IMR-90 (cell line): Measurements from ENCODE around the gene UNC5B. TPM values are rescaled to one million over a fixed set of nuclear protein-coding genes. Genes with fewer than 3 reads are reported as not detected.

ENCODE experiments used
- ATAC-seq: fragments of 200-7000 bp; cut with Tn5 transposase; 2 replicates; pipeline ENCODE4 v1.9.1; 2020; ENCODE audit warnings: low read depth, mild to moderate bottlenecking, moderate library complexity
- BruUV-seq: library from RNA; stranded (reverse); fragments of 400-500 nt; replicated peaks from 2 replicates; lab custom pipeline; 2021; lab: Mats Ljungman, UMichigan
- CTCF ChIA-PET: fragments of 300-600 bp; formaldehyde crosslinking; extraction: SDS; loops from one replicate; lab custom pipeline; 2021; ENCODE audit warnings: antibody characterized with exemption; lab: Yijun Ruan, JAX
- POLR2A ChIA-PET: fragments of 300-600 bp; sonication (Branson Sonifier 250); formaldehyde crosslinking; loops from one replicate; lab custom pipeline; 2022; ENCODE audit warnings: antibody characterized with exemption; ENCODE audit not compliant: unreplicated experiment; lab: Charles Lee
- DNase-seq: peaks from one replicate; pipeline ENCODE4 v3.0.0; 2013
- H2AFZ ChIP-seq: replicated peaks from 2 replicates; pipeline ENCODE3; 2013; ENCODE audit warnings: low read length, mild to moderate bottlenecking; ENCODE audit not compliant: poor library complexity
- H2AK5ac ChIP-seq: 2 replicates; pipeline ENCODE4 v1.6.1; 2013; ENCODE audit warnings: low read depth, low read length, inconsistent platforms
- H2AK9ac ChIP-seq: replicated peaks from 2 replicates; pipeline ENCODE3; 2013; ENCODE audit warnings: mild to moderate bottlenecking, low read depth, low read length, moderate library complexity; ENCODE audit not compliant: poor library complexity
- H2BK120ac ChIP-seq: 2 replicates; pipeline ENCODE4 v1.6.1; 2013; ENCODE audit warnings: low read depth, low read length, inconsistent platforms
- H2BK15ac ChIP-seq: 3 replicates; pipeline ENCODE4 v1.6.1; 2013; ENCODE audit warnings: low read depth, low read length, inconsistent platforms
- H2BK20ac ChIP-seq: 2 replicates; pipeline ENCODE4 v1.6.1; 2013; ENCODE audit warnings: low read depth, mild to moderate bottlenecking, inconsistent platforms, low read length, moderate library complexity
- H2BK5ac ChIP-seq: 2 replicates; pipeline ENCODE4 v1.6.1; 2013; ENCODE audit warnings: mild to moderate bottlenecking, low read depth, low read length, inconsistent platforms; ENCODE audit not compliant: poor library complexity, severe bottlenecking
- H3K14ac ChIP-seq: replicated peaks from 2 replicates; pipeline ENCODE4 v1.6.1; 2013; ENCODE audit warnings: low read depth, low read length, inconsistent platforms
- H3K18ac ChIP-seq: 2 replicates; pipeline ENCODE4 v1.6.1; 2013; ENCODE audit warnings: low read depth, low read length, control low read depth
- H3K23ac ChIP-seq: 2 replicates; pipeline ENCODE4 v1.6.1; 2013; ENCODE audit warnings: low read depth, low read length, inconsistent platforms
- H3K27ac ChIP-seq: 2 replicates; pipeline ENCODE4 v1.5.1; 2013; ENCODE audit warnings: mild to moderate bottlenecking, control low read depth, low read length; ENCODE audit not compliant: insufficient read depth
- H3K27me3 ChIP-seq: 2 replicates; pipeline ENCODE4 v1.6.1; 2013; ENCODE audit warnings: low read length; ENCODE audit not compliant: control insufficient read depth, insufficient read depth
- H3K36me3 ChIP-seq: 2 replicates; pipeline ENCODE4 v1.6.1; 2013; ENCODE audit warnings: low read length, mixed read lengths; ENCODE audit not compliant: control insufficient read depth, insufficient read depth
- H3K4ac ChIP-seq: 2 replicates; pipeline ENCODE4 v1.6.1; 2013; ENCODE audit warnings: low read depth, low read length, inconsistent platforms
- H3K4me1 ChIP-seq: 2 replicates; pipeline ENCODE4 v1.6.1; 2013; ENCODE audit warnings: low read length, mixed read lengths; ENCODE audit not compliant: control insufficient read depth, insufficient read depth
- H3K4me2 ChIP-seq: 2 replicates; pipeline ENCODE4 v1.6.1; 2013; ENCODE audit warnings: low read depth, mild to moderate bottlenecking, control low read depth, low read length, moderate library complexity
- H3K4me3 ChIP-seq: 2 replicates; pipeline ENCODE4 v1.5.1; 2013; ENCODE audit warnings: low read depth, mild to moderate bottlenecking, control low read depth, low read length, moderate library complexity; ENCODE audit not compliant: insufficient read depth
- H3K56ac ChIP-seq: 2 replicates; pipeline ENCODE4 v1.6.1; 2013; ENCODE audit warnings: low read length, inconsistent platforms; ENCODE audit not compliant: insufficient read depth; ENCODE audit errors: extremely low read depth
- H3K79me1 ChIP-seq, 2 experiments: 2 replicates each; pipeline ENCODE4 v1.6.1; 2013; ENCODE audit warnings: low read length in 2 of 2, inconsistent platforms in 1 of 2, low read depth in 1 of 2
- H3K9ac ChIP-seq: 2 replicates; pipeline ENCODE4 v1.6.1; 2013; ENCODE audit warnings: low read depth, low read length, control low read depth
- H3K9me1 ChIP-seq: 2 replicates; pipeline ENCODE4 v1.6.1; 2013; ENCODE audit warnings: low read length, inconsistent platforms; ENCODE audit not compliant: insufficient read depth
- H3K9me3 ChIP-seq: 2 replicates; pipeline ENCODE4 v1.6.1; 2013; ENCODE audit warnings: low read length; ENCODE audit not compliant: control insufficient read depth, insufficient read depth
- H4K20me1 ChIP-seq: 2 replicates; pipeline ENCODE4 v1.6.1; 2013; ENCODE audit warnings: low read length, inconsistent platforms; ENCODE audit not compliant: insufficient read depth
- H4K5ac ChIP-seq: 2 replicates; pipeline ENCODE4 v1.6.1; 2013; ENCODE audit warnings: mild to moderate bottlenecking, low read depth, low read length, control low read depth
- H4K8ac ChIP-seq, 2 experiments: 2 replicates each; pipeline ENCODE4 v1.6.1; 2013; ENCODE audit warnings: low read depth in 2 of 2, low read length in 2 of 2, control low read depth in 1 of 2, inconsistent platforms in 1 of 2
- H4K91ac ChIP-seq: 2 replicates; pipeline ENCODE4 v1.6.1; 2013; ENCODE audit warnings: low read depth, low read length, inconsistent platforms; ENCODE audit not compliant: insufficient read depth
- BHLHE40 ChIP-seq: fragments of 150-350 bp; IDR thresholded peaks from 2 replicates; pipeline ENCODE4 v1.6.1; 2016; ENCODE audit warnings: mild to moderate bottlenecking, low read depth, low read length
- CEBPB ChIP-seq: IDR thresholded peaks from 2 replicates; pipeline ENCODE4 v1.6.1; 2012; ENCODE audit warnings: low read depth, low read length, improper control_type of control experiment
- CHD1 ChIP-seq: IDR thresholded peaks from 2 replicates; pipeline ENCODE4 v1.6.1; 2012; ENCODE audit warnings: low read depth, low read length, improper control_type of control experiment
- FOS ChIP-seq: fragments of 150-350 bp; IDR thresholded peaks from 2 replicates; pipeline ENCODE4 v1.6.1; 2016; ENCODE audit warnings: low read depth, low read length
- MAFK ChIP-seq: IDR thresholded peaks from 2 replicates; pipeline ENCODE4 v1.6.1; 2012; ENCODE audit warnings: low read depth, low read length, improper control_type of control experiment
- MAZ ChIP-seq: IDR thresholded peaks from 2 replicates; pipeline ENCODE4 v1.6.1; 2012; ENCODE audit warnings: low read depth, mild to moderate bottlenecking, low read length, improper control_type of control experiment, moderate library complexity, borderline replicate concordance
- MXI1 ChIP-seq: IDR thresholded peaks from 2 replicates; pipeline ENCODE4 v1.6.1; 2012; ENCODE audit warnings: low read depth, mild to moderate bottlenecking, low read length, moderate library complexity, borderline replicate concordance
- NFE2L2 ChIP-seq: fragments of 150-350 bp; IDR thresholded peaks from 2 replicates; pipeline ENCODE4 v1.6.1; 2016; ENCODE audit warnings: low read depth, mild to moderate bottlenecking, low read length
- POLR2A ChIP-seq: IDR thresholded peaks from 2 replicates; pipeline ENCODE4 v1.6.1; 2012; ENCODE audit warnings: mild to moderate bottlenecking, low read depth, low read length
- RAD21 ChIP-seq: IDR thresholded peaks from 2 replicates; pipeline ENCODE4 v1.6.1; 2012; ENCODE audit warnings: low read length, improper control_type of control experiment
- RCOR1 ChIP-seq: IDR thresholded peaks from 2 replicates; pipeline ENCODE4 v1.6.1; 2012; ENCODE audit warnings: mild to moderate bottlenecking, low read length, improper control_type of control experiment; ENCODE audit not compliant: insufficient replicate concordance
- RFX5 ChIP-seq: IDR thresholded peaks from 2 replicates; pipeline ENCODE4 v1.8.0; 2012; ENCODE audit warnings: low read depth, mild to moderate bottlenecking, low read length, moderate library complexity
- SMC3 ChIP-seq: fragments of 150-350 bp; IDR thresholded peaks from 2 replicates; pipeline ENCODE4 v1.6.1; 2016; ENCODE audit warnings: low read depth, mild to moderate bottlenecking, antibody characterized with exemption, low read length, moderate library complexity
- WGBS, 2 experiments: methylation state at CpG; one replicate each; pipeline versions ENCODE4 v1.1.5 to v1.1.7; 2013; ENCODE audit warnings: missing lambda C conversion rate in 2 of 2; ENCODE audit not compliant: insufficient read length in 1 of 2; ENCODE audit errors: extremely low coverage in 2 of 2; 5-methylcytosine and 5-hydroxymethylcytosine counted together
- dilution Hi-C: fragments of 300-500 bp; cut with HindIII; formaldehyde crosslinking; loops from one replicate; pipeline ENCODE4 v1.14.3; 2018; ENCODE audit warnings: low sequenced_read_pairs; ENCODE audit not compliant: unreplicated experiment
- in situ Hi-C: fragments of 300-500 bp; cut with MboI; formaldehyde crosslinking; loops from 3 replicates; pipeline ENCODE4 v1.14.3; 2019; ENCODE audit warnings: low sequenced_read_pairs, inconsistent platforms, mixed read lengths
- intact Hi-C: fragments of 100-400 bp; cut with micrococcal nuclease; formaldehyde crosslinking; loops from 2 replicates; pipeline ENCODE4 v1.10.0; 2022
- polyA plus RNA-seq, 3 experiments: library from polyadenylated mRNA; depleted of rRNA; stranded (reverse); fragments of >200 nt; gene quantifications; 2 replicates each; pipeline ENCODE4 v1.2.3, GENCODE V29; 2012; ENCODE audit warnings: low replicate concordance in 1 of 3
- total RNA-seq: library from RNA; depleted of rRNA; stranded (reverse); fragments of >200 nt; gene quantifications from 2 replicates; pipeline ENCODE4 v1.2.3, GENCODE V29; 2012
- TF ChIP-seq, protein P1 (sequence below): fragments of 150-350 bp; IDR thresholded peaks from 2 replicates; pipeline ENCODE4 v1.6.1; 2017; ENCODE audit warnings: mild to moderate bottlenecking, antibody characterized with exemption, low read length, low read depth
- TF ChIP-seq, protein P2 (sequence below): conservative IDR thresholded peaks from 2 replicates; pipeline ENCODE4 v1.5.1; 2012; ENCODE audit warnings: mild to moderate bottlenecking, low read depth, low read length, improper control_type of control experiment
- TF ChIP-seq, protein P3 (sequence below): fragments of 150-350 bp; IDR thresholded peaks from 2 replicates; pipeline ENCODE4 v1.6.1; 2016; ENCODE audit warnings: low read depth, mild to moderate bottlenecking, low read length, moderate library complexity, borderline replicate concordance

The UNC5B gene
- total and polyA plus RNA-seq, 2 of the 4 experiments (the other 2 are of a cell fraction), result 1.6 to 4.2 TPM

DNA sequence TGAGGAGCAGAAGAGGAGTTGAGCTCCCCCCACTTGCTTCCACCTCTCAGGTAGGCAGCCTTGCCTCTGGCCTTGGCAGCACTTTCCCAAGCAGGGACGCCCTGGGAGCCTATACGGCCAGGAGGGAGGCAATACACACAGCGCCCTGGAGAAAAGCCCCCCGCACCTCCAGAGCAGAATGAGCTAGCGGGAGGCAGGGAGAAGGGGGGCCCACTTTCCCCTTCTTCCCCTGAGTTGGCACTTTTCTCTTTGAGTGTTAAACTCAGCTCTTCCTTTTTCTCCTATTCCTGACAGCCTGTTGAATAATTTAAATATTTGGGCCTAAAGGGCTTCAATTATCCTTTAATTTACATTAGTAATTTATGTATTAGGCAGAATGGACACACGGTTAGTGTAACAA lies 35.8 kb downstream of the UNC5B start:
- in situ Hi-C loops, result no loop called here
- peaks cover 11% of the 10 kb centered on the region; the same call in 1 of the 2 replicates for H4K20me1 ChIP-seq
- H4K8ac ChIP-seq, result no peak overlapping the region
- H3K27me3 ChIP-seq, result no peaks in the 10 kb centered on the region
- H3K9me1 ChIP-seq, result peaks cover 19% of the 10 kb centered on the region
- no peak overlapping the region for H3K27ac ChIP-seq
- no peak overlapping the region for H3K9ac ChIP-seq
- no peak overlapping the region for H2BK15ac ChIP-seq
- no peaks in the 10 kb centered on the region for H3K36me3 ChIP-seq
- POLR2A ChIA-PET, result no interaction called here
- H2AK5ac ChIP-seq, result no peak overlapping the region
- no peak overlapping the region for H2AFZ ChIP-seq
- H3K4me2 ChIP-seq, result no peak overlapping the region
- dilution Hi-C loops, result no loop called here
- H3K9me3 ChIP-seq, result no peaks in the 10 kb centered on the region
- no peak overlapping the region for H3K4me3 ChIP-seq
- peaks cover 0 to 16% of the 10 kb centered on the region in 2 experiments; a peak in 3 of 4 replicates for H3K79me1 ChIP-seq
- CTCF ChIA-PET, result no interaction called here
- no peak for DNase-seq
- peaks cover 24% of the 10 kb centered on the region for H3K4me1 ChIP-seq
- no peak overlapping the region for H2BK5ac ChIP-seq
- no peak for ATAC-seq
- no peak overlapping the region for H4K91ac ChIP-seq
- H2AK9ac ChIP-seq, result no peak overlapping the region
- H2BK120ac ChIP-seq, result no peak overlapping the region
- H3K14ac ChIP-seq, result no peak overlapping the region
- BruUV-seq, result no TSS peak
- no peak overlapping the region for H3K18ac ChIP-seq
- intact Hi-C loops, result no loop called here
- 63% methylated on average over 3 of the region's 6 CpGs; no CpG with 5 or more reads in 1 of the 2 experiments for WGBS, 2 experiments
- H2BK20ac ChIP-seq, result no peak overlapping the region
- H3K4ac ChIP-seq, result no peak overlapping the region
- no peak overlapping the region for H3K23ac ChIP-seq
- TF ChIP-seq SMC3, result no peak
- no peak for TF ChIP-seq RFX5
- TF ChIP-seq, protein P1, sequence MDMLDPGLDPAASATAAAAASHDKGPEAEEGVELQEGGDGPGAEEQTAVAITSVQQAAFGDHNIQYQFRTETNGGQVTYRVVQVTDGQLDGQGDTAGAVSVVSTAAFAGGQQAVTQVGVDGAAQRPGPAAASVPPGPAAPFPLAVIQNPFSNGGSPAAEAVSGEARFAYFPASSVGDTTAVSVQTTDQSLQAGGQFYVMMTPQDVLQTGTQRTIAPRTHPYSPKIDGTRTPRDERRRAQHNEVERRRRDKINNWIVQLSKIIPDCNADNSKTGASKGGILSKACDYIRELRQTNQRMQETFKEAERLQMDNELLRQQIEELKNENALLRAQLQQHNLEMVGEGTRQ, result no peak
- TF ChIP-seq RAD21, result no peak
- no peak for TF ChIP-seq MAZ
- TF ChIP-seq POLR2A, result no peak
- no peak for TF ChIP-seq FOS
- no peak for TF ChIP-seq RCOR1
- TF ChIP-seq CEBPB, result no peak
- TF ChIP-seq MXI1, result no peak
- no peak for TF ChIP-seq CHD1
- TF ChIP-seq MAFK, result no peak
- TF ChIP-seq, protein P2, sequence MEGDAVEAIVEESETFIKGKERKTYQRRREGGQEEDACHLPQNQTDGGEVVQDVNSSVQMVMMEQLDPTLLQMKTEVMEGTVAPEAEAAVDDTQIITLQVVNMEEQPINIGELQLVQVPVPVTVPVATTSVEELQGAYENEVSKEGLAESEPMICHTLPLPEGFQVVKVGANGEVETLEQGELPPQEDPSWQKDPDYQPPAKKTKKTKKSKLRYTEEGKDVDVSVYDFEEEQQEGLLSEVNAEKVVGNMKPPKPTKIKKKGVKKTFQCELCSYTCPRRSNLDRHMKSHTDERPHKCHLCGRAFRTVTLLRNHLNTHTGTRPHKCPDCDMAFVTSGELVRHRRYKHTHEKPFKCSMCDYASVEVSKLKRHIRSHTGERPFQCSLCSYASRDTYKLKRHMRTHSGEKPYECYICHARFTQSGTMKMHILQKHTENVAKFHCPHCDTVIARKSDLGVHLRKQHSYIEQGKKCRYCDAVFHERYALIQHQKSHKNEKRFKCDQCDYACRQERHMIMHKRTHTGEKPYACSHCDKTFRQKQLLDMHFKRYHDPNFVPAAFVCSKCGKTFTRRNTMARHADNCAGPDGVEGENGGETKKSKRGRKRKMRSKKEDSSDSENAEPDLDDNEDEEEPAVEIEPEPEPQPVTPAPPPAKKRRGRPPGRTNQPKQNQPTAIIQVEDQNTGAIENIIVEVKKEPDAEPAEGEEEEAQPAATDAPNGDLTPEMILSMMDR, result no peak
- TF ChIP-seq BHLHE40, result no peak
- TF ChIP-seq, protein P3, sequence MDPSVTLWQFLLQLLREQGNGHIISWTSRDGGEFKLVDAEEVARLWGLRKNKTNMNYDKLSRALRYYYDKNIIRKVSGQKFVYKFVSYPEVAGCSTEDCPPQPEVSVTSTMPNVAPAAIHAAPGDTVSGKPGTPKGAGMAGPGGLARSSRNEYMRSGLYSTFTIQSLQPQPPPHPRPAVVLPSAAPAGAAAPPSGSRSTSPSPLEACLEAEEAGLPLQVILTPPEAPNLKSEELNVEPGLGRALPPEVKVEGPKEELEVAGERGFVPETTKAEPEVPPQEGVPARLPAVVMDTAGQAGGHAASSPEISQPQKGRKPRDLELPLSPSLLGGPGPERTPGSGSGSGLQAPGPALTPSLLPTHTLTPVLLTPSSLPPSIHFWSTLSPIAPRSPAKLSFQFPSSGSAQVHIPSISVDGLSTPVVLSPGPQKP, result no peak
- no peak for TF ChIP-seq NFE2L2
- H4K5ac ChIP-seq, result no peak overlapping the region
- H3K56ac ChIP-seq, result no peak overlapping the region
